Tibial nerve (tissue), 4 donors: ENCODE data around the gene GSK3B. TPM values are rescaled to one million over a fixed set of nuclear protein-coding genes. Genes with fewer than 3 reads are reported as not detected.

Source experiments
- DNase-seq, 2 donors: peaks; one replicate each; pipeline ENCODE4 v3.0.0-alpha.2; 2019; ENCODE audit warnings: low spot score in 2 of 2
- H3K27ac ChIP-seq, 4 donors: fragments of 200-600 bp; sonication (generic) in 3 of 4; one replicate each; pipeline ENCODE4 v1.5.1; 2017 to 2019; ENCODE audit warnings: mild to moderate bottlenecking in 1 of 4
- H3K27me3 ChIP-seq, 2 donors: fragments of 200-600 bp; sonication (generic) in 1 of 2; one replicate each; pipeline versions ENCODE4 v1.5.1 to v1.6.0; 2017 to 2019
- H3K36me3 ChIP-seq, 3 donors: fragments of 200-600 bp; sonication (generic); one replicate each; pipeline ENCODE4 v1.5.1; 2018 to 2019
- H3K4me1 ChIP-seq, 4 donors: fragments of 200-600 bp; sonication (generic) in 3 of 4; one replicate each; pipeline ENCODE4 v1.5.1; 2017 to 2019
- H3K4me3 ChIP-seq, 4 donors: fragments of 200-600 bp; sonication (generic) in 3 of 4; one replicate each; pipeline ENCODE4 v1.5.1; 2017 to 2019; ENCODE audit warnings: mild to moderate bottlenecking in 1 of 4, moderate library complexity in 1 of 4
- H3K9me3 ChIP-seq, 4 donors: fragments of 200-600 bp; sonication (generic) in 3 of 4; one replicate each; pipeline ENCODE4 v1.5.1; 2017 to 2019
- CTCF ChIP-seq, 5 experiments: fragments of 200-600 bp in 3 of 5; fragments of 450-650 bp in 2 of 5; sonication (generic) in 3 of 5; IDR thresholded peaks; one replicate each; pipeline ENCODE4 v1.5.1; 2016 to 2019; ENCODE audit warnings: antibody characterized with exemption in 5 of 5, mild to moderate bottlenecking in 3 of 5, moderate library complexity in 2 of 5
- EP300 ChIP-seq, 2 donors: sonication (generic); formaldehyde crosslinking; IDR thresholded peaks; one replicate each; pipeline ENCODE4 v1.6.1; 2017; ENCODE audit warnings: antibody characterized with exemption in 2 of 2, mild to moderate bottlenecking in 1 of 2
- POLR2A ChIP-seq, 2 donors: fragments of 450-650 bp; IDR thresholded peaks; one replicate each; pipeline ENCODE4 v1.6.1; 2017; ENCODE audit warnings: antibody characterized with exemption in 2 of 2, mild to moderate bottlenecking in 2 of 2, moderate library complexity in 2 of 2
- WGBS, 2 donors: methylation state at CpG; one replicate each; pipeline ENCODE4 v1.1.5; 2018; 5-methylcytosine and 5-hydroxymethylcytosine counted together
- total RNA-seq, 4 donors: library from RNA; depleted of rRNA; stranded (reverse); fragments of >200 nt; gene quantifications; one replicate each; pipeline ENCODE4 v1.1.0, GENCODE V29; 2016

GSK3B gene
- total RNA-seq, 4 donors from 2014 or later: 22.6 to 39.3 (median 28.5) TPM

- no peak for TF ChIP-seq EP300 (IDR thresholded peaks at IDR 0.05)
- no peak for TF ChIP-seq CTCF (IDR thresholded peaks at IDR 0.05)
- TF ChIP-seq POLR2A (IDR thresholded peaks at IDR 0.05): no peak
These were observed 115.6 kb downstream of the GSK3B start for GRCh38 chr3:119978554-119979208.

GRCh38 chr3:119977353-119977752 lies 116.9 kb downstream of the GSK3B start:
- H3K36me3 ChIP-seq: peaks cover 0 to 10% (median 2%) of the 10 kb centered on the region in 3 donors
- no peaks in the 10 kb centered on the region for H3K27me3 ChIP-seq
- H3K27ac ChIP-seq: no peak overlapping the region
- H3K4me3 ChIP-seq: no peak overlapping the region
- 69 to 76% methylated on average over 1 of the region's 1 CpG for WGBS, 2 donors
- TF ChIP-seq POLR2A (IDR thresholded peaks at IDR 0.05) (no peak), EP300 (IDR thresholded peaks at IDR 0.05) (no peak), CTCF (IDR thresholded peaks at IDR 0.05) (no peak)
- no peak for DNase-seq
- no peaks in the 10 kb centered on the region for H3K9me3 ChIP-seq
- peaks cover 0 to 9% (median 0%) of the 10 kb centered on the region in 4 donors for H3K4me1 ChIP-seq

More at GRCh38 chr3:119978554-119979208, 115.6 kb downstream of the GSK3B start:
- Histone ChIP-seq H3K27me3 (no peaks in the 10 kb centered on the region), H3K4me1 (peaks cover 0 to 9% (median 0%) of the 10 kb centered on the region in 4 donors), H3K4me3 (no peak overlapping the region), H3K36me3 (peaks cover 0 to 10% (median 2%) of the 10 kb centered on the region in 3 donors), H3K27ac (no peak overlapping the region), H3K9me3 (peaks cover 0 to 8% (median 3%) of the 10 kb centered on the region in 4 donors)
- WGBS, 2 donors: 81 to 90% methylated on average over 11 of the region's 11 CpGs
- DNase-seq: no peak

- Histone ChIP-seq H3K4me1 (peaks cover 0 to 9% (median 0%) of the 10 kb centered on the region in 4 donors), H3K4me3 (no peak overlapping the region), H3K36me3 (peaks cover 0 to 2% (median 2%) of the 10 kb centered on the region in 3 donors), H3K27ac (no peak overlapping the region), H3K27me3 (no peaks in the 10 kb centered on the region), H3K9me3 (no peaks in the 10 kb centered on the region)
- TF ChIP-seq CTCF (IDR thresholded peaks at IDR 0.05) (no peak), POLR2A (IDR thresholded peaks at IDR 0.05) (no peak), EP300 (IDR thresholded peaks at IDR 0.05) (no peak)
- DNase-seq: no peak
- 96 to 98% methylated on average over 1 of the region's 1 CpG for whole genome bisulfite sequencing, 2 donors
These were observed 118.0 kb downstream of the GSK3B start for GRCh38 chr3:119976214-119976613.

GRCh38 chr3:119974656-119975055 lies 119.6 kb downstream of the GSK3B start:
- H3K27ac ChIP-seq: no peak overlapping the region
- H3K36me3 ChIP-seq: peaks cover 0 to 2% (median 0%) of the 10 kb centered on the region in 3 donors
- no peak for TF ChIP-seq POLR2A (IDR thresholded peaks at IDR 0.05)
- TF ChIP-seq CTCF (IDR thresholded peaks at IDR 0.05): no peak
- no peak for TF ChIP-seq EP300 (IDR thresholded peaks at IDR 0.05)
- H3K27me3 ChIP-seq: no peaks in the 10 kb centered on the region
- no peak for DNase-seq
- H3K4me3 ChIP-seq: no peak overlapping the region
- H3K4me1 ChIP-seq: peaks cover 0 to 9% (median 0%) of the 10 kb centered on the region in 4 donors
- WGBS, 2 donors: 73 to 95% methylated on average over 2 of the region's 2 CpGs
- H3K9me3 ChIP-seq: no peaks in the 10 kb centered on the region

- no peak for TF ChIP-seq EP300 (IDR thresholded peaks at IDR 0.05)
- TF ChIP-seq CTCF (IDR thresholded peaks at IDR 0.05): no peak
- TF ChIP-seq POLR2A (IDR thresholded peaks at IDR 0.05): no peak
- no peak overlapping the region for H3K4me3 ChIP-seq
- no peak for DNase-seq
- peaks cover 0 to 2% (median 0%) of the 10 kb centered on the region in 3 donors for H3K36me3 ChIP-seq
- whole genome bisulfite sequencing, 2 donors: 95 to 96% methylated on average over 7 of the region's 7 CpGs
- H3K27me3 ChIP-seq: no peaks in the 10 kb centered on the region
- H3K4me1 ChIP-seq: peaks cover 0 to 3% (median 0%) of the 10 kb centered on the region in 4 donors
- no peaks in the 10 kb centered on the region for H3K9me3 ChIP-seq
- no peak overlapping the region for H3K27ac ChIP-seq
These were observed 121.1 kb downstream of the GSK3B start for GRCh38 chr3:119973018-119973646.
